ENCODE measurements around the gene ALKBH5.
A peak's percentile ranks its signal among the peaks of the same experiment; 100 is the strongest.

Gene ALKBH5

GRCh38 chr17:18182978-18183333 is 672 bp upstream of the ALKBH5 start (continued):
- TF ChIP-seq ZNF394 (tag by site-specific recombination; IDR thresholded peaks at IDR 0.05; ENCODE audit: borderline replicate concordance): no peak
- TF ChIP-seq OSR2 (tag by site-specific recombination; IDR thresholded peaks at IDR 0.05): no peak
- TF ChIP-seq ZNF335 (tag by site-specific recombination; conservative IDR thresholded peaks at IDR 0.05): peak; percentile 99
- no peak; the same call in none of the 2 replicates for TF ChIP-seq KLF1 (tag by site-specific recombination; IDR thresholded peaks at IDR 0.05)
- no peak for TF ChIP-seq ZNF223 (tag by site-specific recombination; IDR thresholded peaks at IDR 0.05)
- TF ChIP-seq ZNF214 (tag by site-specific recombination; IDR thresholded peaks at IDR 0.05; ENCODE audit: borderline replicate concordance): no peak
- no peak for TF ChIP-seq ZSCAN16 (tag by site-specific recombination; IDR thresholded peaks at IDR 0.05)
- TF ChIP-seq ZNF654 (tag by site-specific recombination; IDR thresholded peaks at IDR 0.05; ENCODE audit: low read depth): no peak
- TF ChIP-seq ZNF280C (tag by site-specific recombination; IDR thresholded peaks at IDR 0.05): no peak
- no peak; the same call in 1 of the 2 replicates for TF ChIP-seq ZBTB20 (tag by site-specific recombination; IDR thresholded peaks at IDR 0.05)
- no peak for TF ChIP-seq KLF17 (tag by site-specific recombination; IDR thresholded peaks at IDR 0.05)
- peak; percentile 89 for TF ChIP-seq ZBTB10 (tag by site-specific recombination; IDR thresholded peaks at IDR 0.05)
- TF ChIP-seq ZNF449 (tag by site-specific recombination; IDR thresholded peaks at IDR 0.05): peak; percentile 52
- no peak for TF ChIP-seq GFI1B (tag by site-specific recombination; IDR thresholded peaks at IDR 0.05)
- TF ChIP-seq ZBTB48 (tag by site-specific recombination; IDR thresholded peaks at IDR 0.05): no peak
- TF ChIP-seq OVOL3 (tag by site-specific recombination; IDR thresholded peaks at IDR 0.05): no peak
- TF ChIP-seq ZNF324 (tag by site-specific recombination; IDR thresholded peaks at IDR 0.05): no peak
- TF ChIP-seq WT1 (tag by site-specific recombination; IDR thresholded peaks at IDR 0.05): no peak
- TF ChIP-seq ZNF416 (tag by site-specific recombination; IDR thresholded peaks at IDR 0.05): no peak
- no peak for TF ChIP-seq ZNF560 (tag by site-specific recombination; IDR thresholded peaks at IDR 0.05; ENCODE audit: borderline replicate concordance)
- TF ChIP-seq ZNF350 (tag by site-specific recombination; IDR thresholded peaks at IDR 0.05): no peak
- TF ChIP-seq ZNF707 (tag by site-specific recombination; IDR thresholded peaks at IDR 0.05): no peak
- no peak; the same call in 1 of the 2 replicates for TF ChIP-seq ZNF692 (tag by site-specific recombination; IDR thresholded peaks at IDR 0.05)
- TF ChIP-seq ZNF366 (tag by site-specific recombination; conservative IDR thresholded peaks at IDR 0.05): no peak
- no peak for TF ChIP-seq ZNF529 (tag by site-specific recombination; IDR thresholded peaks at IDR 0.05; ENCODE audit: insufficient replicate concordance)
- TF ChIP-seq ZNF701 (tag by site-specific recombination; IDR thresholded peaks at IDR 0.05): no peak
- peak; percentile 68; the same call in 1 of the 2 replicates for TF ChIP-seq KLF10 (tag by site-specific recombination; IDR thresholded peaks at IDR 0.05)
- TF ChIP-seq PATZ1 (tag by site-specific recombination; IDR thresholded peaks at IDR 0.05): peak; percentile 91
- TF ChIP-seq PRDM1 (tag by site-specific recombination; IDR thresholded peaks at IDR 0.05): no peak
- TF ChIP-seq ZNF660 (tag by site-specific recombination; IDR thresholded peaks at IDR 0.05): peak; percentile 89
- no peak for TF ChIP-seq ZNF792 (tag by site-specific recombination; IDR thresholded peaks at IDR 0.05)
- 0 out of 2 replicates have a peak, but pooled peaks have one; percentile 3 for TF ChIP-seq KLF8 (tag by site-specific recombination; IDR thresholded peaks at IDR 0.05)

Data from HEK293 (cell line).